Epithelial cell of alveolus of lung (primary cell): ENCODE results near the gene RTF1. TPM values are rescaled to one million over a fixed set of nuclear protein-coding genes. Genes with fewer than 3 reads are reported as not detected.

Experiments used
- total RNA-seq: library from RNA; depleted of rRNA; stranded (reverse); fragments of >200 nt; gene quantifications from 2 replicates; pipeline ENCODE4 v1.2.1, GENCODE V29; 2015

The RTF1 gene
- total RNA-seq, result 15.6 and 25.2 TPM in 2 replicates

GRCh38 chr15:41416742-41417417 lies at the start of gene RTF1:
TSS of gene RTF1 (plus strand) at chr15:41417095. CDS start at chr15:41417116, 21 bp downstream.

GRCh38 chr15:41493205-41493901 lies 76.5 kb downstream of the RTF1 start, which contains the start of gene ITPKA:
TSS of gene ITPKA (plus strand) at chr15:41493874. CDS start at chr15:41493928, 54 bp downstream.

GRCh38 chr15:41513506-41514227 lies 96.8 kb downstream of the RTF1 start, which contains the start of gene LTK:
TSS of gene LTK (minus strand) at chr15:41513827. CDS start at chr15:41513709, 118 bp downstream.

Other genes starting within 250 kb of the RTF1 start
- not detected in 2 replicates for gene EXD1, start 186.3 kb upstream of the RTF1 start, total RNA-seq
- gene CHP1, start 185.8 kb upstream of the RTF1 start, total RNA-seq, result 127 and 187 TPM in 2 replicates
- 1.7 and 8.9 TPM in 2 replicates for gene OIP5, start 84.5 kb upstream of the RTF1 start, total RNA-seq
- gene NUSAP1, start 84.2 kb upstream of the RTF1 start, total RNA-seq, result 40.2 and 53.8 TPM in 2 replicates
- 26.8 and 41.3 TPM in 2 replicates for gene NDUFAF1, start 14.6 kb upstream of the RTF1 start, total RNA-seq
- gene ITPKA, start 76.8 kb downstream of the RTF1 start, total RNA-seq, result 1.4 and 44.2 TPM in 2 replicates
- 0.13 TPM in 1 of 2 replicates, not detected in the other for gene LTK, start 96.7 kb downstream of the RTF1 start, total RNA-seq
- 20.6 and 37.2 TPM in 2 replicates for gene RPAP1, start 127.2 kb downstream of the RTF1 start, total RNA-seq
- 10.1 and 12.4 TPM in 2 replicates for gene TYRO3, start 142.1 kb downstream of the RTF1 start, total RNA-seq
- gene MGA, start 243.3 kb downstream of the RTF1 start, total RNA-seq, result 12.7 and 14.9 TPM in 2 replicates